RWPE1 (cell line): Measurements from ENCODE around the gene RPP14.

Experiments
- CTCF ChIA-PET: fragments of 350-600 bp; sonication (Branson Sonifier 250); formaldehyde crosslinking; extraction: SDS; loops from one replicate; lab custom pipeline; 2021; lab: Yijun Ruan, JAX
- POLR2A ChIA-PET: fragments of 400-600 bp; formaldehyde crosslinking; extraction: SDS; loops from one replicate; lab custom pipeline; 2020; ENCODE audit warnings: antibody characterized with exemption; ENCODE audit not compliant: low non-redundant PET; lab: Yijun Ruan, JAX
- DNase-seq: peaks from one replicate; pipeline ENCODE4 v3.0.0; 2012; ENCODE audit warnings: low spot score
- H3K27ac ChIP-seq: fragments of 450-650 bp; 2 replicates; pipeline ENCODE4 v1.5.1; 2017
- TF ChIP-seq, protein P1 (sequence below): fragments of 450-650 bp; conservative IDR thresholded peaks from 2 replicates; pipeline ENCODE4 v1.5.1; 2017; ENCODE audit warnings: low read depth, mild to moderate bottlenecking

Gene RPP14

DNA sequence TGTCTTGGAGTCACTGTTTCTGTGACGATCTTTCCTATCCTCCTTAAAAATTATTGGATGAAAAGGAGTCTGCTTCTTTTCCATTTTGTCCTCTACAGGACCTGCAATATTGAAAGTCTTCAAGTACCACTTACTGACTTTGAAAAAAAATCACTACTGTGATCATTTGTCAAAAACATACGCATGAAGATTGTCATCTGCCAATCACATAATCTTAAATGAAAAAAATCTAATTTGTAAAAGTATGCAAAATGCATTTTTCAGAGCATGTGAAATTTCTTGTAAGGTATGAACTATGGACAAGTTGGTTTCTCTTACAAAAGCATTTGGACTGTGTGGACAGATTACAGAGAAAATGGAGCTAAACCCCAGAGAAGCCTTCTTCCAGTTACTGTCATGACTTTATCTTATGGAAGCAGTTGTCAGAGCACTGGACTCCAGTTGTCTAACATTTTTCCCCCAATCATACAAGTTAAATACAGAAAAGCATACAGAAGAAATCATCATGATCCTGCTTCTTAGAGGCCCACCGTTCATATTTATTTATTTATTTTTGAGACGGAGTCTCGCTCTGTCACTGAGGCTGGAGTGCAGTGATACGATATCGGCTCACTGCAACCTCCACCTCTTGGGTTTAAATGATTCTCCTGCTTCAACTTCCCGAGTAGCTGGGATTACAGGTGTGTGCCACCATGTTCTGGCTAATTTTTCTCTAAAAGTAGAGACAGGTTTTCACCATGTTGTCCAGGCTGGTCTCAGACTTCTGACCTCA is 23.3 kb downstream of the RPP14 start:
- no peak for DNase-seq
- POLR2A ChIA-PET: no interaction called here
- H3K27ac ChIP-seq: no peak overlapping the region
- TF ChIP-seq, protein P1, sequence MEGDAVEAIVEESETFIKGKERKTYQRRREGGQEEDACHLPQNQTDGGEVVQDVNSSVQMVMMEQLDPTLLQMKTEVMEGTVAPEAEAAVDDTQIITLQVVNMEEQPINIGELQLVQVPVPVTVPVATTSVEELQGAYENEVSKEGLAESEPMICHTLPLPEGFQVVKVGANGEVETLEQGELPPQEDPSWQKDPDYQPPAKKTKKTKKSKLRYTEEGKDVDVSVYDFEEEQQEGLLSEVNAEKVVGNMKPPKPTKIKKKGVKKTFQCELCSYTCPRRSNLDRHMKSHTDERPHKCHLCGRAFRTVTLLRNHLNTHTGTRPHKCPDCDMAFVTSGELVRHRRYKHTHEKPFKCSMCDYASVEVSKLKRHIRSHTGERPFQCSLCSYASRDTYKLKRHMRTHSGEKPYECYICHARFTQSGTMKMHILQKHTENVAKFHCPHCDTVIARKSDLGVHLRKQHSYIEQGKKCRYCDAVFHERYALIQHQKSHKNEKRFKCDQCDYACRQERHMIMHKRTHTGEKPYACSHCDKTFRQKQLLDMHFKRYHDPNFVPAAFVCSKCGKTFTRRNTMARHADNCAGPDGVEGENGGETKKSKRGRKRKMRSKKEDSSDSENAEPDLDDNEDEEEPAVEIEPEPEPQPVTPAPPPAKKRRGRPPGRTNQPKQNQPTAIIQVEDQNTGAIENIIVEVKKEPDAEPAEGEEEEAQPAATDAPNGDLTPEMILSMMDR: no peak
- CTCF ChIA-PET: no interaction called here

DNA sequence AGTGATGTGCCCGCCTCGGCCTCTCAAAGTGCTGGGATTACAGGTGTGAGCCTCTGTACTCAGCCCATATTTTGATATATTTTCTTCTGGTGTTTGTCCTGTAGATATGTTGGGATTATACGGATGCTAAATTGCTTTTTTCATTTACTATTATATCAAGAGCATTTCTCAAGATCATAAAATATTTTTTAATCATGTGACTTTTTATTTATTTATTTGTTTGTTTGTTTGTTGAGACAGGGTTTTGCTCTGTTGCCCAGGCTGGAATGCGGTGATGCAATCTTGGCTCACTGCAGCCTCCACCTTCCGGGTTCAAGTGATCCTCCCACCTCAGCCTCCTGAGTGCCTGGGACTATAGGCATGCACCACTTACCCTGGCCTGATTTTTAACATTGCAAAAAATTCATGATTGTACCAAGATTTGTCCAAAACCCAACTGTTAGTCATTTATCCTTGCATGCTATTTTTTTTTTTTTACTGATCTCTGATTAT is 23.9 kb downstream of the RPP14 start:
- ChIA-PET POLR2A (no interaction called here), CTCF (no interaction called here)
- no peak for DNase-seq
- no peak overlapping the region for H3K27ac ChIP-seq
- TF ChIP-seq, protein P1: no peak

DNA sequence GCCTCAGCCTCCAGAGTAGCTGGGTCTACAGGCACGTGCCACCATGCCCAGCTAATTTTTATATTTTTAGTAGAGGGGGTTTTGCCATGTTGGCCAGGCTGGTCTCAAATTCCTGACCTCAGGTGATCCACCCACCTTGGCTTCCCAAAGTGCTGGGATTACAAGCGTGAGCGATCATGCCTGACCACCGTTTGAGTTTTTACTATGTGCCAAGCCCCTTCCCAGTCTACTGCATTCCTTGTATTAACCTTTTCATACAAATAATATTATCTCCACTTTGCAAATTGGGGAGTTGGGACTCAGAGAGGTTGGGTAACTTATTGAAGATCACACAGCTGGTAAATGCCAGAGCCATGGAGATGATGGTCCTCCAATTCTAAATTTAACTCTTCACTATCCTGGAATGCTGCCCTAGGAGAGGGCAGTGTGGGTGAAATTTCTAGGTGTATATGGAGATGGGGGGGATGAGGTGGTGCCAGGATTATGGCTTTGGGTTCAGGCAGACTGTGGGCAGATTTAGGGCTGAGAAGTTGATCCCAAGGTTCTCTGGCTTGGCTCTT is 25.6 kb downstream of the RPP14 start:
- H3K27ac ChIP-seq: no peak overlapping the region
- no peak for DNase-seq
- POLR2A ChIA-PET: no interaction called here
- CTCF ChIA-PET: no interaction called here
- TF ChIP-seq, protein P1: no peak

DNA sequence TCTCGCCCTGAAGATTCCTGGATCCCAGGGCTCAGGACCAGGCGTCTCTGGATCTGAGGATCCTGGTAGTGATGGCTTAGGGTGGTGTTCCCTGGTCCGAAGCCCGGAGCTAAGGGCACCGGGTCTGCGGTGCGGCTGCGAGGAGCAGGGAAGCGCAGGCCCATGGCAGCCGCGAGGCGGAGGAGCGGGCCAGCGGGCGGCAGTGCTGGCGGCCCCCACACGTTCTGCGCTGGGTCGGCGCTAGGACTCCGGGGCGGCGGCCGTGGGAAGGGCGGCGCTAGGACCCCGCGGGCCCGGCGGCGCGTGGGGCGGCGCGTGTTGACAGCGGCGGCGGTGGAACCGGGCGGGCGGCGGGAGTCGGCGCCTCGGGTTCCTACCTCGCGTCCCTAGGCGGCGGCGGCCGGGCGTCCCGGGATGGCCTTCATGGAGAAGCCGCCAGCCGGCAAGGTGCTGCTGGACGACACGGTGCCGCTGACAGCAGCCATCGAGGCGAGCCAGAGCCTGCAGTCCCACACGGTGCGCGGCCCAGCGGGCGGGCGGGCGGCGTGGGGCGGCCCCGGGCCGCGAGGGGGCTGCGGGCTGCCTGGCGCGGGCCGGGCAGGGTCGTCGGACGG is 26.6 kb downstream of the RPP14 start, which contains the start of gene PXK:
Gene PXK, plus strand, starts transcription at position 318 of the 614 bp plus-strand sequence. Its CDS starts 97 bp downstream, at position 415.
- TF ChIP-seq, protein P1: no peak
- POLR2A ChIA-PET: interaction anchor here (0.6 kb wide), 1 partner anchor 21 kb away, joined by 5 read pairs; no protein-coding TSS in a partner anchor
- CTCF ChIA-PET: no interaction called here
- peak; percentile 52 for DNase-seq
- peak within 1 kb of the TSS; percentile 80 for H3K27ac ChIP-seq

- ChIA-PET POLR2A (interaction anchor here (0.6 to 1.0 kb wide), 2 partner anchors 20 to 26 kb away, joined by 3 to 5 read pairs; no protein-coding TSS in a partner anchor), CTCF (interaction anchor here (1.0 kb wide), 1 partner anchor 82 kb away, joined by 4 read pairs; no protein-coding TSS in a partner anchor)
- peak; percentile 17 for DNase-seq
- TF ChIP-seq, protein P1: peak; percentile 19; the same call in 1 of the 2 replicates
- peak overlapping the region; percentile 80 for H3K27ac ChIP-seq
Measured at GRCh38 chr3:58333206-58334012, 27.4 kb downstream of the RPP14 start.
